ENCODE results near the gene ARSJ.

The ARSJ gene

GRCh38 chr4:113997206-113997605, 17.8 kb upstream of the ARSJ start:
- H4K8ac ChIP-seq (ENCODE audit: low read depth, low read length) = no peak overlapping the region
- H3K79me1 ChIP-seq (ENCODE audit: low read length) = no peaks in the 10 kb centered on the region
- no peak overlapping the region for H3K18ac ChIP-seq (ENCODE audit: low read length)
- no peak overlapping the region for H3K27ac ChIP-seq (ENCODE audit: low read depth, low read length)
- DNase-seq = no peak
- H4K12ac ChIP-seq (ENCODE audit: low read depth, low read length) = no peak overlapping the region
- no peaks in the 10 kb centered on the region for H3K36me3 ChIP-seq (ENCODE audit: control insufficient read depth in 1 of 2, insufficient read depth in 2 of 2, low read length in 2 of 2)
- H3K4me1 ChIP-seq (ENCODE audit: control insufficient read depth in 1 of 2, insufficient read depth in 2 of 2, low read length in 2 of 2) = no peaks in the 10 kb centered on the region
- H3K79me2 ChIP-seq (ENCODE audit: control insufficient read depth, insufficient read depth, low read length, poor library complexity) = no peaks in the 10 kb centered on the region
- no peak overlapping the region for H3K14ac ChIP-seq (ENCODE audit: low read length)
- H2AK5ac ChIP-seq (ENCODE audit: low read length) = no peak overlapping the region
- H3K9me3 ChIP-seq (ENCODE audit: insufficient read depth, low read depth, low read length) = no peaks in the 10 kb centered on the region
- no peak overlapping the region for H2AFZ ChIP-seq (ENCODE audit: insufficient read depth, low read length, poor library complexity)
- H3K4me3 ChIP-seq (ENCODE audit: low read depth, low read length) = no peak overlapping the region
- no peak overlapping the region for H3K9ac ChIP-seq (ENCODE audit: low read length)
- H4K91ac ChIP-seq (ENCODE audit: low read depth, low read length) = no peak overlapping the region
- H2BK12ac ChIP-seq (ENCODE audit: low read length) = no peak overlapping the region
- H3K23ac ChIP-seq (ENCODE audit: low read length) = no peak overlapping the region
- no peak overlapping the region for H2BK5ac ChIP-seq (ENCODE audit: low read depth, low read length, poor library complexity)
- no peaks in the 10 kb centered on the region for H3K27me3 ChIP-seq (ENCODE audit: insufficient read depth, low read length)
- WGBS (ENCODE audit: extremely low coverage, insufficient coverage, insufficient read length) = no CpG with 5 or more reads among the region's 1 CpG
- H3K4ac ChIP-seq (ENCODE audit: low read depth, low read length) = no peak overlapping the region
- H2BK120ac ChIP-seq (ENCODE audit: insufficient read depth, low read length, poor library complexity) = no peak overlapping the region
- H3K4me2 ChIP-seq (ENCODE audit: low read length) = no peak overlapping the region

DNA sequence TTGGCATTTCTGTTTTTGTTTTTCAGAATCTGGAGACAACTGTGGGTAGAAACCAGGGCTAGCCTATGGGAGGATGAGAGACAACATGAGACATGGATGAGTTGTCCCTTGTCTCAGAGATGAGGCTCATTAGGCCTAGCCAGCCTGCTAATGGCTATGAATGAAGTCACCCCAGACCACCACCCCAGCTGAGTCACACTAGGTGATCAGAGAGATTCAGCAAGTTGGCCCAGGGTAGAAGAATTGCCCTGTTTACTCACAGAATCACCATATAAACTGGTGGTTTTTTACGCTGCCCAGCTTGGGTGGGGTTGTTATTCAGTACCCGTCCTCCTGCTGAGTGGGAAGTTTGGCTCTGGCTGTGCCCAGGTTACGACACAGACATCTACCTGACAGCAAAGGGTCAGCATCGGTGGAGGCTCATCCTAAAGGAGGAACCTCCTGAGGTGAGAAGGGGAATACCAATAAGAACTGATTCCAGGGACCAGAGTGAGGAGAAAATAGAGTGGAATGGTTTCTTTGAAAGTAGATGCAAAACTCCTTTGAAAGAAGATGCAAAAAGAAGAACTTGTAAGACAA, 17.2 kb upstream of the ARSJ start:
- H3K79me1 ChIP-seq (ENCODE audit: low read length) = no peaks in the 10 kb centered on the region
- no peak overlapping the region for H2BK12ac ChIP-seq (ENCODE audit: low read length)
- no peak overlapping the region for H3K27ac ChIP-seq (ENCODE audit: low read depth, low read length)
- no peak overlapping the region for H2BK120ac ChIP-seq (ENCODE audit: insufficient read depth, low read length, poor library complexity)
- WGBS (ENCODE audit: extremely low coverage, insufficient coverage, insufficient read length) = no CpG with 5 or more reads among the region's 4 CpGs
- no peak overlapping the region for H4K12ac ChIP-seq (ENCODE audit: low read depth, low read length)
- no peak overlapping the region for H2BK5ac ChIP-seq (ENCODE audit: low read depth, low read length, poor library complexity)
- no peak overlapping the region for H3K23ac ChIP-seq (ENCODE audit: low read length)
- no peak overlapping the region for H2AFZ ChIP-seq (ENCODE audit: insufficient read depth, low read length, poor library complexity)
- H3K4me1 ChIP-seq (ENCODE audit: control insufficient read depth in 1 of 2, insufficient read depth in 2 of 2, low read length in 2 of 2) = no peaks in the 10 kb centered on the region
- DNase-seq = no peak
- no peaks in the 10 kb centered on the region for H3K27me3 ChIP-seq (ENCODE audit: insufficient read depth, low read length)
- H3K4me2 ChIP-seq (ENCODE audit: low read length) = no peak overlapping the region
- no peak overlapping the region for H3K14ac ChIP-seq (ENCODE audit: low read length)
- H3K9ac ChIP-seq (ENCODE audit: low read length) = no peak overlapping the region
- H3K4ac ChIP-seq (ENCODE audit: low read depth, low read length) = no peak overlapping the region
- no peak overlapping the region for H3K18ac ChIP-seq (ENCODE audit: low read length)
- H4K91ac ChIP-seq (ENCODE audit: low read depth, low read length) = no peak overlapping the region
- H2AK5ac ChIP-seq (ENCODE audit: low read length) = no peak overlapping the region
- no peaks in the 10 kb centered on the region for H3K36me3 ChIP-seq (ENCODE audit: control insufficient read depth in 1 of 2, insufficient read depth in 2 of 2, low read length in 2 of 2)
- no peak overlapping the region for H3K4me3 ChIP-seq (ENCODE audit: low read depth, low read length)
- no peak overlapping the region for H4K8ac ChIP-seq (ENCODE audit: low read depth, low read length)
- H3K9me3 ChIP-seq (ENCODE audit: insufficient read depth, low read depth, low read length) = no peaks in the 10 kb centered on the region
- no peaks in the 10 kb centered on the region for H3K79me2 ChIP-seq (ENCODE audit: control insufficient read depth, insufficient read depth, low read length, poor library complexity)

GRCh38 chr4:113993887-113994286, 14.4 kb upstream of the ARSJ start:
- H2AK5ac ChIP-seq (ENCODE audit: low read length) = no peak overlapping the region
- no peaks in the 10 kb centered on the region for H3K79me1 ChIP-seq (ENCODE audit: low read length)
- H3K18ac ChIP-seq (ENCODE audit: low read length) = no peak overlapping the region
- no peak overlapping the region for H2BK120ac ChIP-seq (ENCODE audit: insufficient read depth, low read length, poor library complexity)
- H3K23ac ChIP-seq (ENCODE audit: low read length) = no peak overlapping the region
- H2BK5ac ChIP-seq (ENCODE audit: low read depth, low read length, poor library complexity) = no peak overlapping the region
- no peak overlapping the region for H4K8ac ChIP-seq (ENCODE audit: low read depth, low read length)
- no peak overlapping the region for H3K4me3 ChIP-seq (ENCODE audit: low read depth, low read length)
- no peak overlapping the region for H3K27ac ChIP-seq (ENCODE audit: low read depth, low read length)
- no peaks in the 10 kb centered on the region for H3K27me3 ChIP-seq (ENCODE audit: insufficient read depth, low read length)
- H3K4me1 ChIP-seq (ENCODE audit: control insufficient read depth in 1 of 2, insufficient read depth in 2 of 2, low read length in 2 of 2) = no peaks in the 10 kb centered on the region
- no peaks in the 10 kb centered on the region for H3K36me3 ChIP-seq (ENCODE audit: control insufficient read depth in 1 of 2, insufficient read depth in 2 of 2, low read length in 2 of 2)
- no peak overlapping the region for H4K12ac ChIP-seq (ENCODE audit: low read depth, low read length)
- H3K9ac ChIP-seq (ENCODE audit: low read length) = peak overlapping the region; percentile 63
- H3K9me3 ChIP-seq (ENCODE audit: insufficient read depth, low read depth, low read length) = no peaks in the 10 kb centered on the region
- no peak overlapping the region for H4K91ac ChIP-seq (ENCODE audit: low read depth, low read length)
- DNase-seq = no peak
- no peaks in the 10 kb centered on the region for H3K79me2 ChIP-seq (ENCODE audit: control insufficient read depth, insufficient read depth, low read length, poor library complexity)
- H2BK12ac ChIP-seq (ENCODE audit: low read length) = no peak overlapping the region
- H2AFZ ChIP-seq (ENCODE audit: insufficient read depth, low read length, poor library complexity) = no peak overlapping the region
- no peak overlapping the region for H3K4ac ChIP-seq (ENCODE audit: low read depth, low read length)
- no peak overlapping the region for H3K4me2 ChIP-seq (ENCODE audit: low read length)
- no peak overlapping the region for H3K14ac ChIP-seq (ENCODE audit: low read length)

GRCh38 chr4:113990886-113991285, 11.4 kb upstream of the ARSJ start:
- H3K27me3 ChIP-seq (ENCODE audit: insufficient read depth, low read length) = no peaks in the 10 kb centered on the region
- H3K4ac ChIP-seq (ENCODE audit: low read depth, low read length) = no peak overlapping the region
- H3K14ac ChIP-seq (ENCODE audit: low read length) = no peak overlapping the region
- no peak overlapping the region for H2BK12ac ChIP-seq (ENCODE audit: low read length)
- H4K8ac ChIP-seq (ENCODE audit: low read depth, low read length) = no peak overlapping the region
- H2AFZ ChIP-seq (ENCODE audit: insufficient read depth, low read length, poor library complexity) = no peak overlapping the region
- H3K27ac ChIP-seq (ENCODE audit: low read depth, low read length) = no peak overlapping the region
- no peak for DNase-seq
- no peaks in the 10 kb centered on the region for H3K79me1 ChIP-seq (ENCODE audit: low read length)
- no peak overlapping the region for H2BK5ac ChIP-seq (ENCODE audit: low read depth, low read length, poor library complexity)
- no peak overlapping the region for H3K23ac ChIP-seq (ENCODE audit: low read length)
- no peak overlapping the region for H3K9ac ChIP-seq (ENCODE audit: low read length)
- H3K79me2 ChIP-seq (ENCODE audit: control insufficient read depth, insufficient read depth, low read length, poor library complexity) = no peaks in the 10 kb centered on the region
- no peak overlapping the region for H3K4me3 ChIP-seq (ENCODE audit: low read depth, low read length)
- H3K4me1 ChIP-seq (ENCODE audit: control insufficient read depth in 1 of 2, insufficient read depth in 2 of 2, low read length in 2 of 2) = no peaks in the 10 kb centered on the region
- H4K91ac ChIP-seq (ENCODE audit: low read depth, low read length) = no peak overlapping the region
- H2AK5ac ChIP-seq (ENCODE audit: low read length) = no peak overlapping the region
- no CpG with 5 or more reads among the region's 3 CpGs for WGBS (ENCODE audit: extremely low coverage, insufficient coverage, insufficient read length)
- H3K36me3 ChIP-seq (ENCODE audit: control insufficient read depth in 1 of 2, insufficient read depth in 2 of 2, low read length in 2 of 2) = no peaks in the 10 kb centered on the region
- H3K9me3 ChIP-seq (ENCODE audit: insufficient read depth, low read depth, low read length) = no peaks in the 10 kb centered on the region
- no peak overlapping the region for H3K18ac ChIP-seq (ENCODE audit: low read length)
- H2BK120ac ChIP-seq (ENCODE audit: insufficient read depth, low read length, poor library complexity) = no peak overlapping the region
- no peak overlapping the region for H3K4me2 ChIP-seq (ENCODE audit: low read length)
- H4K12ac ChIP-seq (ENCODE audit: low read depth, low read length) = no peak overlapping the region

Data from trophoblast cell (in vitro differentiated cells and primary cell).